SKM-1 treated with dmso at 0.1 percent for 144 hours (cell line): Measurements from ENCODE around the gene ARID3C.

Experiments used
- DNase-seq: peaks from one replicate; lab custom pipeline; 2025; ENCODE audit not compliant: unreplicated experiment; lab: John Stamatoyannopoulos, UW

Gene ARID3C

DNA sequence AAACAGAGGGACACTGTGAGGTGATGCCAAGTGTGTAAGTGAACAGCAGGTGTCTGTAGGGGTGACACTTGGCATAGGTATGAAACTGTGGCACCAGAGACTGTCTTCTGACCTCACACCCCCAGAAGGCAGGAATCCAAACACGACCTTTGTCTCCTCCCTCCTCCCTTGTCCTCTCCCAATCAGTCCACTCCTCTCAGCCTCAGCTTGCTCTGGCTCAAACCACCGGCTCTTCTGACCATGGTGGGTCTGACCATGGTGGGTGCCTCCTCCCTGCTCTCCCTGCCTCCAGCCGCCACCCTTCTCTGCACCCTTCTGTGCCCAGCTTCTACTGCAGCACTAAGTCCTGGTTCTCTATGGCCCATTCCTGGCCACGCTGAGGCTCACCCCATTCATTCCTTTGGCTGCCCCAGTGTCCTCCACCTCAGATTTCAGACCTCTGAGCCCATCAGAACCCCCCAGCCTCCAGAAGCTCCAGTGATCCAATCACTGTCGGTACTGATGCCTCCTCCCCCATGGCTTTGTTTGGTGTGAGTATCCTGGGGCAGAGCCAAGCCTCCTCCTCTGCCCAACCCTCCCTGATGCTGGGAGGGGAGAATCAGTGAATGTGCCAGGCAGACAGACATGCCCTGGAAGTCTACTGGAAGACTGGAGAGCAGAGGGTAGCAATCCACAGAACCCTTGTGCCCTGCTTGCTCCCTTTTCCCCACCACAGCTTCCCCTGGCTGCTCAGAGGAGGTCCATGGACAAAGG, 1.7 kb upstream of the ARID3C start:
- no peak for DNase-seq

DNA sequence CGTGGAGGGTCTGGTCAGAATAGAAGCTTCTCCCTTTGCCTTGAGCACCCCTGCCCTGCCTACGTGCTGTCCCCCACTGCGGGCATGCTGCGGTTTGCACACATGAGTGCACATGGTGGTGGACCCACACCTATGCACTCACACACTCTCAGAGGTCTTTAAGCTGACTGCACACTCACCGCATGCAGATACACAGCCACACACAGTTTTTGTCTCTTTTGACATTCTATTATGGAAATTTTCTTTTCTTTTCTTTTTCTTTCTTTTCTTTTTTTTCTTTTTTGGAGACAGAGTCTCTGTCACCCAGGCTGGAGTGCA, 584 bp upstream of the ARID3C start:
- DNase-seq: no peak

DNA sequence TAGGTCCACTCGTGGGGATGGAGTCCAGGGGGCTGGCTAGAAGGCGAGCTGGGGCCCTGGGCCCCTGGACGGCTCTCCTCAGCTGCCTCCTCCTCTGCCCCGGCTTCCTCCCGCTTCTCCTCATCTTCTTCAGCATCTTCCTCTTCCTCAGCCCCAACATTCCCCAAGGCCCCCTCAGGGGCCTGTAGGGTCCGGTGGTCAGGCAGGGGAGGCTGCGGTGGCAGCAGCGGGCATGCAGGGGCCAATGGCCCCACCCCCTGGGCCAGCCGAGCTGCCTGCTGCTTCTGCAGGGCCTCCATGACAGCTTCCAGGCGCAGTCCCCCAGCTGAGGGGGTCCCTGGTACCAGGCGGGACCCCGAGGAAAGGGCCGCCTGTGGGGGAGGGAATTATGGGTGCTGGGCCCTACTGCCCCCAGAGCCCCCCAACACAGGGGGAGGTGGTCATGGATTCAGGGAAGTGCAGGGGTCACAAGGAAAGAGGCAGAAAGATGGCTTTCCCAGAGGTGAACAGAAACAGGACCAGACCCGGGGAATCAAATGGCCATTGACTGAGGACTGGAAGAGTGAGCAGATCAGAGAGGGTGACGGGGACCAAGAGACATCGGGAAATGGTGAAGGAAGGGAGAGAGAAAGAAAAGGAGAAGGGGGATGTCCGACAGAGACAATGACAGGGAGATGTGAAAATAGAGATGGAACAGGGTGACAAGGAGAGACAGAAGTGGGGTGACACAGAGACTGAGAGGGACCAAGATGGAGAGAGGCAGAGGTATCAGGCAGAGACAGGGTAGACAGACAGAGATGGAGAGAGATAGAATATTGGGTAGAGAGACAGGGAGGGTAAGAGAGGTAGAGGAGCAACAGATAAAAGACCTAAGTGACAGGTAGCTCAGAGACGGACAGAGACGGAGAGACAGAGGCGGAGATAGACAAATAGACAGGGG, 880 bp downstream of the ARID3C start:
- no peak for DNase-seq

GRCh38 chr9:34625186-34625486, 3.7 kb downstream of the ARID3C start:
- no peak for DNase-seq

GRCh38 chr9:34624475-34625185, 4.2 kb downstream of the ARID3C start:
- no peak for DNase-seq

DNA sequence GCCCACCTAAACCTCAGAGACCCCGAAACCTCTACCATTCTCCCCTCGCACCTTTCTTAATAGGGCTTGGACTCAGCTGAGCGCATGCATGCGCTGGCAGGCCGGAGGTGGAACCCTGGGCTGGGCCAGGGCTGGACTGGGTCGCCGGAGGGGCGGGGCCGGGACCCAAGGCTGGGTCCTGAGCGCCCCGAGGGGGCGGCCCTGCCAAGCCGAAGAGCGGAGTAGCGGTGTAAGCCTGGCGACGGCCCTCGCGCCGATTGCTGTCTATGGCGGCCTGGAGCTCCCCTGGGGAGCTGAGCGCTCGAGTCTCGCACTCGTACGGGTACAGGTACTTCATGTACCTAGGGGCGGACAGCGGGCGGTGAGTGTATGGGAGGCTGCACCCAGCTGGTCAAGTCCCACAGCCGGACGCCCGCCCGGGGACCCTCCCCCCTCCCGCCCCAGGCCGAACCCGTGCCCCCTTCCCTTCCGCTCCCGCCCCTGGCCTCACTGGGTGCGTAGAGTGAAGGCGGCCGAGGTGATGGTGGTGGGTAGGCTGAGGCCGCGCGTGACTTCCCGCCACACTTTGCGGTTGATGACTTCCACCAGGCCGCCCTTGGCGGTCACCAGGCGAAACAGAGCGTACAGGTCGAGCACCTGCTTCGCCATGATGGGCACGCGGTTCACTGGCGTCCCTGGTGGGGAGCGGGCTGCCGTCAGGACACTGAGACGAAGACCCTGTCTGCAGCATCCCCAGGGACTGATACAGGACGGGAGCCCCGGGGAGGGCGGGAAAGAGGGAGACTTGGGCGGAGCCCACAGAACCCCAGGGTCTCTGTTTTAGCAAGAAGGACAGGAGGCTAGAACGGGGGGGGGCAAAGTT, 5.3 kb downstream of the ARID3C start:
- no peak for DNase-seq

DNA sequence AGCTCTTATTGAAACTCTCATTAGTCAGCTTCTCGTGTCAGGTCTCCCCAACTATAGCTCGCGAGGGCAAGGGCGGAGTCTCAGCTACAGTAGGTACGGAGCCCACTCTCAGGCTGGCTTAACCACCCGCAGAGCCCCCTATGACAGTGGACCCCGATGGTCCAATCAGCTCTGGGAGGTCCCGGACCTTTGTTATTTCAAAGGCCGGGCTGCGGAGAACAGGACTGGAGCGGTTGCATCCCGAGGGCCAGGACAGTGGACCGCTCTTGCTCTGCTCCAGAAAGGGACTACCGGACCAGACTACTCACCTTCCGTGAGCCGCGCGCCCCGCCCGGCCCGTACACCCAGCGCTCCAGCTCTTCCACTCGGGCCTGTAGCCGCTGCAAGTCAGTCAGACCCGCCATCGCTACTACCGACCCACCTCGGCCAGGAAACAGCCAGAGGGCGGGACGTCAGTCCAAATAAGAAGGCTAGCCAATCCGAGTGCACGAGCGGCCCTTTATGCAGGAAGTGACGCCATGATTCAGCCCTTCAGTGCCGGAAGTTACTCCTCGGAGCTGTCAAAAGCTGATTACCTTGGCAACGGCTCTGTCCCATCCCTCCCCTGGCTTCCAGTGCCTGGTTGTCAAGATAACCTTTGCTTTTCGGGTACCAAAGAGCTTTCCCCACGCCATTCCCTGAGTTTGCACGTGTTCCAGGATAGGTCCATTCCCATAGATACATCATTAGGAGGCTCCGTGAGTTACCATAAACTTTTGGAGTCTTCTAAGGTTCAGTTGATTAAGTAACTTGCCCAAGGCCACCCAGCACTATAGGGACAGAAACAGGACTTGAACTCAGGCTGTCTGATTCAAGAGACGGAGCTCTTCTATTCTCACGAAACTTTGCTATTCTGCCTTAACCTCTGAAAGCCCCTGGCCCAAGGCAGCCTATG, 8.5 kb downstream of the ARID3C start, which contains the start of gene DCTN3:
Gene DCTN3, minus strand, starts transcription at position 435 of the 934 bp plus-strand sequence. Its CDS starts 31 bp downstream, at position 404.
- DNase-seq: peak; percentile 89

- DNase-seq: no peak
Observed at GRCh38 chr9:34615132-34615531, 13.7 kb downstream of the ARID3C start.

DNA sequence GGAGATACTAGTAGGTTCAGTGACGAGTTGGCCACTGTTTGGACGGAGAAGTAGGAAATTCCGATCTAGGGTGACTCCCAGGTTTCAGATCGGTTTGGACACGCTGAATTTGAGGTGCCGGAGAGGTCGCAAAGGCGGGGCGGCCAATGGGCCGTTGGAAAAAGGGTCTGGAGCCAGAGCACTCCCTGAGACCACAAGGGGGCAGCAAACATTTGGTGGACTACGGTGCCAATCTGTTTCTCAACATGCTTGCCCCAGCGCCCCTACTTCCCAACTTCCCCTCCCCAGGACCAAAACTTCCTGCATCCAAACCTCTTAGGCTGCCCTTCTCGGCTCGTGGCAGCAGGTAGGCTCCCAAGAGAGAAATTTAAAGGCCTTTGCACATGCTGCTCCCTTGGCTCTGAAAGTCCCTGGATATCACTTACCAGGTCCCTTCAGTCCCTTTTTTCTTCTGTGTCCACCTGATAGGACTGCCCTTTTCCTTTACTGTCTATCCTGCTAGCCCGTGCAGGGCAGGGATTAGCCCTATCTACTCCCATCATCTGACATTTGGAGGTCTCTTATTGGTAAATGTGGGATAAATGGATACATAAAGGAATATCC, 16.0 kb downstream of the ARID3C start:
- DNase-seq: peak; percentile 76

- DNase-seq: peak; percentile 71
Observed at GRCh38 chr9:34611811-34612787, 16.8 kb downstream of the ARID3C start, which contains the start of gene RPP25L. RPP25L (minus strand) TSS chr9:34612097; CDS start chr9:34611296, 801 bp downstream.

- no peak for DNase-seq
Observed at GRCh38 chr9:34611251-34611810, 17.5 kb downstream of the ARID3C start.

- DNase-seq: no peak
Observed at GRCh38 chr9:34610434-34611206, 18.2 kb downstream of the ARID3C start.

DNA sequence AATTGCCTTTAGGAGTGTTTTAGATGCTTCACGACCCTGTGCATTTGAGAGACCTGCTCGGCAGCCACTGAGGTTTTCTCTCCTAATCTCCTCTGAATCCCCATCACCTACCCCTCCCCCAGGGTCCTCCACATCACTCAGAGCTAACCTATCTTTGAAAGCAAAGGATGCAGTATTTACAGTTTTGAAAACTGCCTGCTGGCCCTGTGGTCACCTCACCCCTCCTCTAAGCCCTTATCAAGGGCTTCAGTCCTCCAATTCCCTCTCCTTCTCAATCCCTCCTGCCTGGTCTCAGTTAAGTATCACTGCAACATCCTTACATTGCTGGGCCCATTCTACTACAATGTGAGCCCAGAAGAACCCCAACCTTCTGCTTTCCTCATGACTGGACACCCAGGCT, 21.5 kb downstream of the ARID3C start:
- DNase-seq: no peak

- no peak for DNase-seq
Observed at GRCh38 chr9:34606905-34607304, 22.0 kb downstream of the ARID3C start.

- no peak for DNase-seq
Observed at GRCh38 chr9:34606190-34606589, 22.7 kb downstream of the ARID3C start.

GRCh38 chr9:34603610-34604231, 25.1 kb downstream of the ARID3C start:
- DNase-seq: peak; percentile 41
